GM19035 (cell line): Measurements from ENCODE around the gene SNTG2.
"Not testable (repeated sequence)": the region's sequence is repeated elsewhere in the genome, so short reads cannot be mapped to it uniquely, and the experiment has no call there.

Experiments
- ATAC-seq: cut with Tn5 transposase; IDR thresholded peaks from one replicate; pipeline ENCODE4 v1.9.1; 2021; ENCODE audit not compliant: unreplicated experiment

Gene SNTG2

GRCh38 chr2:950080-950966, at the start of gene SNTG2:
TSS of gene SNTG2 (plus strand) at chr2:950849. CDS start at chr2:950997, 148 bp downstream.
- ATAC-seq, result no peak

- ATAC-seq, result no peak
Observed at GRCh38 chr2:902584-902983, 48.1 kb upstream of the SNTG2 start.

GRCh38 chr2:903223-903900, 47.3 kb upstream of the SNTG2 start:
- ATAC-seq, result no peak

GRCh38 chr2:904246-905024, 46.2 kb upstream of the SNTG2 start:
- ATAC-seq, result no peak

- no peak for ATAC-seq
Observed at GRCh38 chr2:905091-905832, 45.4 kb upstream of the SNTG2 start.

GRCh38 chr2:905833-906140, 44.9 kb upstream of the SNTG2 start:
- ATAC-seq, result no peak

GRCh38 chr2:907706-908105, 42.9 kb upstream of the SNTG2 start:
- ATAC-seq, result no peak

- no peak for ATAC-seq
Observed at GRCh38 chr2:908568-908967, 42.1 kb upstream of the SNTG2 start.

- ATAC-seq, result not testable (repeated sequence)
Observed at GRCh38 chr2:909764-910379, 40.8 kb upstream of the SNTG2 start.

- ATAC-seq, result no peak
Observed at GRCh38 chr2:910698-911097, 40.0 kb upstream of the SNTG2 start.

- ATAC-seq, result no peak
Observed at GRCh38 chr2:915979-916378, 34.7 kb upstream of the SNTG2 start.

GRCh38 chr2:916935-917334, 33.7 kb upstream of the SNTG2 start:
- ATAC-seq, result no peak

- ATAC-seq, result no peak
Observed at GRCh38 chr2:919672-920071, 31.0 kb upstream of the SNTG2 start.

GRCh38 chr2:920573-920972, 30.1 kb upstream of the SNTG2 start:
- no peak for ATAC-seq

- ATAC-seq, result no peak
Observed at GRCh38 chr2:920999-921398, 29.6 kb upstream of the SNTG2 start.

- ATAC-seq, result no peak
Observed at GRCh38 chr2:922185-922584, 28.5 kb upstream of the SNTG2 start.

- ATAC-seq, result no peak
Observed at GRCh38 chr2:923832-924601, 26.6 kb upstream of the SNTG2 start.

- no peak for ATAC-seq
Observed at GRCh38 chr2:924701-925100, 25.9 kb upstream of the SNTG2 start.

GRCh38 chr2:925309-925708, 25.3 kb upstream of the SNTG2 start:
- no peak for ATAC-seq

- ATAC-seq, result no peak
Observed at GRCh38 chr2:925711-926110, 24.9 kb upstream of the SNTG2 start.
